ENCODE data around the gene GYG1.

Gene GYG1

DNA sequence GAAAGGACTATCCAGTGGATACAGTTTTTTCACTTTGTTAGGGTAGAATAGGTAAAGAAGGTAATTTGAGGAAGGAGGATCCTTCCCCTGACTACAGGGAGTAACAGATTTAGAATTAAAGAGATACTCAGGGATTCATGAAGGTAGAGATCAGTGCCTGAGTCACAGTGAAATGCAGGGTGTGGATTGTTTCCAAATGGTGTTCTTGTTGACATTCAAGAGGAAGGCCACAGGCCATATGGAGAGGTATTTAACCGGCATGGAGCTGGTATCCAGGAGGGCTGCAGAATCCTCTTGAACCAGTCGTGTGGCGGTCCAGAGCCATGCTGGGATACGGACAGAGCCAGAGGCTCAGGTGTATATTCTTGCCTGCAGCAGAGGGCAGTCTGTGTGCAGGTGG lies 28.2 kb downstream of the GYG1 start:
- DNase-seq, result no peak

- no peak for DNase-seq
Measured at GRCh38 chr3:149020196-149020838, 29.0 kb downstream of the GYG1 start.

DNA sequence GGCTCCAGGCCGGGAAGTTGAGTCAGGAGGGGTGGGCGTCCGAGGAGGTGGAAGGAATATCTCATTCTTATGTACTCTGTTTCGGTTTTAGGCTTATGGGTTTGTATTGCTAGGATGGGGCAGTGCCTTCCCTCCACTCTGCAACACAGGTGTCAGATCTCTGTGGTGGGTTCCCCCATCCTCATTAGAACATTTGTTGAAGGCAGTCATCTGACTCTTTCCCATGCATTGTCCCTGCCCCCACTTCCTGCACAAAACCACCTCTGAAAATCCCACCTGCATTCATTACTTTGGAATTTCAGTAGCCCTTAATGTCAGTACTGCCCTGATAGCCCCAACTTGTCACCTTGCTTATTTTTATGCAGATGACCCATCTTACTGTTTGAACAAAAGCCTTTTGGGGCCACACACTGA lies 29.5 kb downstream of the GYG1 start:
- DNase-seq, result no peak

DNA sequence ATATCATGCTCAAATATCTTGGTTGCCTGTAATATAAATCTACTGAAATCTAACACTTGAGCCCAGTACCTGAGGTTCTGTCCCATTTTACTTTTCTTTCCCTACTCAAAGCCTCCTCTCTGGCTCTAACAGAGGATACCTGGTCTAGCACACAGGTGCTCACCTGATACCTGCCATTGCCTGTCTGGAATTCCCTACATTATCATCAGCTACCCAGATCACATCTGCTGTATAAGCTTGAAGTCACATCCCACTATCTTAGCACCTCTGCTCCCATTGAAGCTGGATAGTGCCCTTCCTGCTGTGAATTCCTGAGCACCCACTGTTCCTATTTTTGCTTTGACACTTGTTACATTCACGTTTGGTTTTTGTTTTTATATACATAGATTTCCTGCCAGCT lies 30.5 kb downstream of the GYG1 start:
- DNase-seq, result no peak

- DNase-seq, result no peak
Measured at GRCh38 chr3:149023951-149024350, 32.6 kb downstream of the GYG1 start.

DNA sequence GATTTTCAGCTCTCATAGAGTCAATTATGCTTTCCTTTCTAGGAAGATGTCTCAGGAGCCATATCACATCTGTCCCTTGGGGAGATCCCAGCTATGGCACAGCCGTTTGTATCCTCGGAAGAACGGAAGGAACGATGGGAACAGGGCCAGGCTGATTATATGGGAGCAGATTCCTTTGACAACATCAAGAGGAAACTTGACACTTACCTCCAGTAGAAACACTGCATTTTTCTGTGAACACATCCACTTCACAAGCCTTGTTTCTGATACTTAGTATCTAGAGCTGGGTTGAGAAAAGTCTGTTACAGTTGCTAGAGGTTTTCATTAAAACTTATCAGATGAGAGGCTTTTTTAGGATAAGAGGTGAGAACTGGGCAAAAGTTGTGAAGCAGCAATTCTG lies 35.4 kb downstream of the GYG1 start:
- no peak for DNase-seq

GRCh38 chr3:149031096-149031495 lies 39.8 kb downstream of the GYG1 start:
- no peak for DNase-seq

GRCh38 chr3:149037684-149038083 lies 46.3 kb downstream of the GYG1 start:
- no peak for DNase-seq

GRCh38 chr3:149038322-149038721 lies 47.0 kb downstream of the GYG1 start:
- no peak for DNase-seq

- no peak for DNase-seq
Measured at GRCh38 chr3:149042789-149043386, 51.5 kb downstream of the GYG1 start.

- no peak for DNase-seq
Measured at GRCh38 chr3:149044339-149045083, 53.2 kb downstream of the GYG1 start.

DNA sequence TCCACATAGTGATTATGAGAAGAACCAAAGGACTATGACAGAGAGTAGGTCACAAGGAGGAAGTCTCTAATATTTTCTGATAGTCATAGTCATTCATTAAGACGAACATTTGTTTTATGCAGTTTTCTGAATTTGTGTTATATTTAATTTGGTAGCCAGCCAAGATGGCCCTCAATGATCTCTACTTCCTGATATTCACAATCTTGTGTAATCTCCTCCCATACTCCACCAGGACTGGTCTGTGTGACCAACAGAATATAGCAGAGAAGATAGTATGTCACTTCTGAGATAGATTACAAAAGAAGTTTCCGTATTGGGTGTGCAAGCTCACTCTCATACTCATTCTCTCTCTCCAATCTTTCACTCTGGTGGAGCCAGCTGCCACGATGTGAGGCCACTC lies 64.2 kb downstream of the GYG1 start:
- no peak for DNase-seq

DNA sequence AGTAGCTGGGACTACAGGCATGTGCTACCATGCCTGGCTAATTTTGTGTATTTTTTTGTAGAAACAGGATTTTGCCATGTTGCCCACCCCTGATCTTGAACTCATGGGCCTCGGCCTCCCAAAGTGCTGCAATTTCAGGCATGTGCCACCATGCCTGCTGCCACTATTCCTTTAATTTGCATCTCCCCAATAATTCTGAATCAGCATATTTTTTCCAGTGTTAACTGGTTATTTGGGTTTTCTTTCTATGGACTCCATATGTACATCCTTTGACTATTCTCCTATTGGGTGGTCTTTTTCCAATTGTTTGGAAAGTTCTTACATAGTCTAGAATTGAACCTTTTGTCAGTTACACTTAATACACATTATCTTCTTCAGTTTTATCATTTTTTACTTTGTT lies 66.9 kb downstream of the GYG1 start:
- no peak for DNase-seq

DNA sequence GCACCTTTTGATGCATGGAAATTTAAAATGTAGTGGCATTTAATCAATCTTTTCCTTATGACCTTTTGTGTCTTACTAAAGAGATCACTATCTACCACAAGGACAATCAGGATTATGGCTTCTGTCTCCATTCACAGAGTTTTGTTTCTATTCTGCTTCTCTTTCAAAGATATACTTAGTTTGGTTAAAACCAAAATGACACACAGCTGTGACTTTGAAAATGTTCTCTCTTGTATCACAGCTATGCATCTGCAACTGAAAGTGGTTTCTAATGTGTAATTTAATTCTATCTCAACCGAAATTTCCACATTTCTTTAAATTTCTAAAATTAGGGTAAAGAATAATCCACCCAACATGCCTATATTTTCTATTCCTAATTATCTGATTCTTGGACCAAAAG lies 67.3 kb downstream of the GYG1 start:
- DNase-seq, result no peak

GRCh38 chr3:149061776-149062175 lies 70.4 kb downstream of the GYG1 start:
- DNase-seq, result no peak

GRCh38 chr3:149067883-149068282 lies 76.5 kb downstream of the GYG1 start:
- DNase-seq, result no peak
